ENCODE data around the gene ORAI1. TPM values are rescaled to one million over a fixed set of nuclear protein-coding genes. Genes with fewer than 3 reads are reported as not detected.
A peak's percentile ranks its signal among the peaks of the same experiment; 100 is the strongest.

Gene ORAI1
- total RNA-seq, 1 experiment from 2014 or later, result 33.9 TPM

GRCh38 chr12:121611306-121611705 lies 15.0 kb upstream of the ORAI1 start:
- intact Hi-C loops (cut with micrococcal nuclease; ENCODE audit: unreplicated experiment), result no loop called here
- Mint-ChIP-seq H3K27ac (ENCODE audit: unreplicated experiment) (peak overlapping the region; percentile 79), H3K4me3 (ENCODE audit: unreplicated experiment) (no peak overlapping the region), H3K4me1 (ENCODE audit: low read depth, unreplicated experiment) (peaks cover 23% of the 10 kb centered on the region), H3K9me3 (ENCODE audit: unreplicated experiment) (peaks cover 9% of the 10 kb centered on the region), H3K27me3 (ENCODE audit: insufficient read depth, unreplicated experiment) (no peaks in the 10 kb centered on the region), H3K36me3 (ENCODE audit: insufficient read depth, unreplicated experiment) (no peaks in the 10 kb centered on the region)
- no TSS peak for BruUV-seq (replicated peaks)
- ChIA-PET POLR2A (no interaction called here), CTCF (interaction anchor here (0.7 kb wide), 1 partner anchor 10 kb away, joined by 3 read pairs; no protein-coding TSS in a partner anchor)
- DNase-seq, result peak; percentile 26 to 46
- Histone ChIP-seq H3K36me3 (ENCODE audit: control insufficient read depth, insufficient read depth, low read length) (no peaks in the 10 kb centered on the region), H3K9me3 (no peaks in the 10 kb centered on the region), H3K4me1 (peaks cover 7% of the 10 kb centered on the region), H3K4me3 (ENCODE audit: low read depth, low read length) (no peak overlapping the region), H3K27me3 (replicated peaks; ENCODE audit: control insufficient read depth, insufficient read depth, low read length) (no peaks in the 10 kb centered on the region)
- no peak for TF ChIP-seq CTCF (IDR thresholded peaks at IDR 0.05; ENCODE audit: insufficient read depth in 1 of 2, low read depth in 1 of 2, low read length in 1 of 2, severe bottlenecking in 1 of 2, unreplicated experiment in 1 of 2)

DNA sequence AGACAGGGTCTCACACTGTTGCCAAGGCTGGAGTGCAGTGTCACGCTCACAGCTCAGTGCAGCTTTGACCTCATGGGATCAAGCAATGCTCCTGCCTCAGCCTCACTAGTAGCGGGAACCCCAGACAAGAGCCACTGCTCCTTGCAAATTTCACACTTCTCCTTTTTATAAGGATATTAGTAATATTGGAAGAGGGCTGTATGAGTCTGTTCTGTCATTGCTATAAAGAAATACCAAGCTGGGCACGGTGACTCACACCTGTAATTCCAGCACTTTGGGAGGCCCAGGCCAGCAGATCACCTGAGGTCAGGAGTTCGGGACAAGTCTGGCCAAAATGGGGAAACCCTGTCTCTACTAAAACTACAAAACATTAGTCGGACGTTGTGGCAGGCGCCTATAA lies 12.9 kb upstream of the ORAI1 start:
- no peaks in the 10 kb centered on the region for H3K9me3 ChIP-seq
- ChIA-PET POLR2A (no interaction called here), CTCF (no interaction called here)
- H3K4me1 Mint-ChIP-seq (ENCODE audit: low read depth, unreplicated experiment), result peaks cover 21% of the 10 kb centered on the region
- intact Hi-C loops (cut with micrococcal nuclease; ENCODE audit: unreplicated experiment), result no loop called here
- DNase-seq, result no peak
- peaks cover 10% of the 10 kb centered on the region for H3K4me1 ChIP-seq
- H3K9me3 Mint-ChIP-seq (ENCODE audit: unreplicated experiment), result peaks cover 6% of the 10 kb centered on the region
- H3K36me3 ChIP-seq (ENCODE audit: control insufficient read depth, insufficient read depth, low read length), result no peaks in the 10 kb centered on the region
- H3K27me3 Mint-ChIP-seq (ENCODE audit: insufficient read depth, unreplicated experiment), result no peaks in the 10 kb centered on the region
- no peaks in the 10 kb centered on the region for H3K27me3 ChIP-seq (replicated peaks; ENCODE audit: control insufficient read depth, insufficient read depth, low read length)
- H3K27ac Mint-ChIP-seq (ENCODE audit: unreplicated experiment), result no peak overlapping the region
- no peak overlapping the region for H3K4me3 ChIP-seq (ENCODE audit: low read depth, low read length)
- no peak overlapping the region for H3K4me3 Mint-ChIP-seq (ENCODE audit: unreplicated experiment)
- no TSS peak for BruUV-seq (replicated peaks)
- no peak for TF ChIP-seq CTCF (IDR thresholded peaks at IDR 0.05; ENCODE audit: insufficient read depth in 1 of 2, low read depth in 1 of 2, low read length in 1 of 2, severe bottlenecking in 1 of 2, unreplicated experiment in 1 of 2)
- H3K36me3 Mint-ChIP-seq (ENCODE audit: insufficient read depth, unreplicated experiment), result no peaks in the 10 kb centered on the region

DNA sequence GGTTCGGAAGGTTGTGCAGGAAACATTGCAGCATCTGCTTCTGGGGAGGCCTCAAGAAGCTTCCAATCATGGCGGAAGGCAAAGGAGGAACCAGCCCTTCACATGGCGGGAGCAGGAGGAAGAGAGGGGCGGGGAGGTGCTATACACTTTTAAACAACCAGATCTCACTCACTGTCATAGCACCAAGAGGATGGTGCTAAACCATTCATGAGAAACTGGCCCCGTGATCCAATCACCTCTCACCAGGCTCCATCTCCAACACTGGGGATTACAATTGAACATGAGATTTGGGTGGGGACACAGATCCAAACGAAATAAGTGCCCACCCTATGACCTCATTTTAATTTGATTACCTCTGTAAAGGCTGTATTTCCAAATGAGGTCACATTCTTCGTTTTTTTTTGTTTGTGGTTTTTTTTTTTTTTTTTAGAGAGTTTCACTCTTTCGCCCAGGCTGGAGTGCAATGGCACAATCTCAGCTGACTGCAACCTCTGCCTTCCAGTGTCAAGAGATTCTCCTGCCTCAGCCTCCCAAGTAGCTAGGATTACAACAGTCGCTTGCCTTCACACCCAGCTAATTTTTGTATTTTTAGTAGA lies 11.4 kb upstream of the ORAI1 start:
- ChIA-PET CTCF (no interaction called here), POLR2A (interaction anchor here (0.5 kb wide), 1 partner anchor 14 kb away, joined by 6 read pairs; no protein-coding TSS in a partner anchor)
- no TSS peak for BruUV-seq (replicated peaks)
- intact Hi-C loops (cut with micrococcal nuclease; ENCODE audit: unreplicated experiment), result no loop called here
- Histone ChIP-seq H3K4me1 (peaks cover 15% of the 10 kb centered on the region), H3K9me3 (no peaks in the 10 kb centered on the region), H3K36me3 (ENCODE audit: control insufficient read depth, insufficient read depth, low read length) (no peaks in the 10 kb centered on the region), H3K4me3 (ENCODE audit: low read depth, low read length) (no peak overlapping the region), H3K27me3 (replicated peaks; ENCODE audit: control insufficient read depth, insufficient read depth, low read length) (no peaks in the 10 kb centered on the region)
- Mint-ChIP-seq H3K9me3 (ENCODE audit: unreplicated experiment) (no peaks in the 10 kb centered on the region), H3K27ac (ENCODE audit: unreplicated experiment) (no peak overlapping the region), H3K4me3 (ENCODE audit: unreplicated experiment) (no peak overlapping the region), H3K27me3 (ENCODE audit: insufficient read depth, unreplicated experiment) (no peaks in the 10 kb centered on the region), H3K36me3 (ENCODE audit: insufficient read depth, unreplicated experiment) (no peaks in the 10 kb centered on the region), H3K4me1 (ENCODE audit: low read depth, unreplicated experiment) (peaks cover 12% of the 10 kb centered on the region)
- TF ChIP-seq CTCF (IDR thresholded peaks at IDR 0.05; ENCODE audit: insufficient read depth in 1 of 2, low read depth in 1 of 2, low read length in 1 of 2, severe bottlenecking in 1 of 2, unreplicated experiment in 1 of 2), result no peak
- no peak for DNase-seq
